Adipose tissue (tissue), 3 donors: ENCODE measurements around the gene DNM2. TPM values are rescaled to one million over a fixed set of nuclear protein-coding genes. Genes with fewer than 3 reads are reported as not detected.
"Not testable (repeated sequence)": the region's sequence is repeated elsewhere in the genome, so short reads cannot be mapped to it uniquely, and the experiment has no call there.

Experiments
- H3K27ac ChIP-seq: one replicate; pipeline ENCODE4 v1.5.1; 2013; ENCODE audit warnings: low read depth, low read length
- WGBS, 3 donors: extraction: QIAGEN DNeasy Blood & Tissue Kit; methylation state at CpG; one replicate each; pipeline ENCODE4 v1.1.7; 2013; 5-methylcytosine and 5-hydroxymethylcytosine counted together
- polyA plus RNA-seq, 3 donors: library from polyadenylated mRNA; stranded (reverse); fragments of 200-250 nt; gene quantifications; one replicate each; pipeline ENCODE4 v1.2.3, GENCODE V29; 2013
- donor health status: healthy with polysubstance abuse.
- donor health status: Bipolar disorder and iron deficiency.
- donor health status: healthy.

DNM2 gene
- polyA plus RNA-seq, 3 donors: 56.5 to 81.6 (median 64.2) TPM

DNA sequence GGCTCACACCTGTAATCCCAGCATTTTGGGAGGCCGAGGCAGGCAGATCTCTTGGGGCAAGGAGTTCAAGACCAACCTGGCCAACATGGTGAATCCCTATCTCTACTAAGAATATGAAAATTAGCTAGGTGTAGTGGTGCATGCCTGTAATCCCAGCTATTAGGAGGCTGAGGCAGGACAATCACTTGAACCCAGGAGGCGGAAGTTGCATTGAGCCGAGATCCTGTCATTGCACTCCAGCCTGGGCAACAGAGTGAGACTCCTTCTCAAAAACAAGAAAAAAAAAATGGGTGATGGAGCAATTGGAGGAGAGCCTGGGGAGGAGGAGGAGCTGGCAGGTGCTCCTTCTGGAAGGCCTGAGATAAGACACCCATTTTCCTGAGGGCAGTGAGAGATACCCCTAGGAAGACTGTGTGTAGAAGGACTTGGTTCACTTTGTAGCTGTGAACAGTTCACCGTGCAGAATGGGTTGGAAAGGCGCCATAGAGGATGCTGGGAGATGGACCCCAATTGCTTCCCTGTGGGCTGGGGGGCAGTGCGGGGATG lies 144.8 kb downstream of the DNM2 start:
- WGBS, 3 donors: 77 to 84% (median 79%) methylated on average over 6 of the region's 6 CpGs
- H3K27ac ChIP-seq: no peak overlapping the region

GRCh38 chr19:10863107-10863717 lies 145.3 kb downstream of the DNM2 start:
- 42 to 72% (median 50%) methylated on average over 18 of the region's 18 CpGs for WGBS, 3 donors
- H3K27ac ChIP-seq: no peak overlapping the region

GRCh38 chr19:10864538-10864899 lies 146.6 kb downstream of the DNM2 start:
- no peak overlapping the region for H3K27ac ChIP-seq
- 9 to 19% (median 15%) methylated on average over 6 of the region's 6 CpGs for WGBS, 3 donors

DNA sequence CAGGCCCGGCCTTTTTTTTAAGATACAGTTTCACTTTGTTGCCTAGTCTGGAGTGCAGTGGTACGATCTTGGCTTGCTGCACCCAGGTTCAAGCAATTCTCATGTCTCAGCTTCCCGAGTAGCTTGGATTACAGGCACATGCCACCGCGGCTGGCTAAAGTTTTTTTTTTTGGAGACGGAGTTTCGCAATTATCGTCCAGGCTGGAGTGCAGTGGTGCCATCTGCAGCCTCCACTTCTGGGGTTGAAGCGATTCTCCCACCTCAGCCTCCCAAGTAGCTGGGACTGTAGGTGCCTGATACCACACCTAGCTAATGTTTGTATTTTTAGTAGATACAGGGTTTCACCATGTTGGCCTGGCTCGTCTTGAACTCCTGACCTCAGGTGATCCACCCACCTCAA lies 148.6 kb downstream of the DNM2 start:
- no peak overlapping the region for H3K27ac ChIP-seq
- 80 to 94% (median 86%) methylated on average over 10 of the region's 10 CpGs for whole genome bisulfite sequencing, 3 donors

- 92 to 94% (median 93%) methylated on average over 10 of the region's 10 CpGs for WGBS, 3 donors
- H3K27ac ChIP-seq: no peak overlapping the region
These were observed 151.1 kb downstream of the DNM2 start for GRCh38 chr19:10868872-10869547.

- WGBS, 3 donors: 94 to 97% (median 96%) methylated on average over 11 of the region's 11 CpGs
- H3K27ac ChIP-seq: not testable (repeated sequence)
These were observed 152.0 kb downstream of the DNM2 start for GRCh38 chr19:10869872-10870311.

GRCh38 chr19:10870501-10870954 lies 152.6 kb downstream of the DNM2 start:
- H3K27ac ChIP-seq: no peak overlapping the region
- WGBS, 3 donors: 3 to 4% (median 4%) methylated on average over 19 to 22 of the region's 22 CpGs

- 0 to 1% (median 0%) methylated on average over 48 to 91 of the region's 99 CpGs for WGBS, 3 donors
- no peak within 1 kb of the TSS for H3K27ac ChIP-seq
These were observed 153.2 kb downstream of the DNM2 start, which contains the start of gene CARM1 for GRCh38 chr19:10870955-10871603. TSS of gene CARM1 (plus strand) at chr19:10871553. CDS start at chr19:10871703, 150 bp downstream.

- H3K27ac ChIP-seq: no peak overlapping the region
- WGBS, 3 donors: 1% methylated on average over 77 to 90 of the region's 90 CpGs
These were observed 154.0 kb downstream of the DNM2 start for GRCh38 chr19:10871711-10872545.

DNA sequence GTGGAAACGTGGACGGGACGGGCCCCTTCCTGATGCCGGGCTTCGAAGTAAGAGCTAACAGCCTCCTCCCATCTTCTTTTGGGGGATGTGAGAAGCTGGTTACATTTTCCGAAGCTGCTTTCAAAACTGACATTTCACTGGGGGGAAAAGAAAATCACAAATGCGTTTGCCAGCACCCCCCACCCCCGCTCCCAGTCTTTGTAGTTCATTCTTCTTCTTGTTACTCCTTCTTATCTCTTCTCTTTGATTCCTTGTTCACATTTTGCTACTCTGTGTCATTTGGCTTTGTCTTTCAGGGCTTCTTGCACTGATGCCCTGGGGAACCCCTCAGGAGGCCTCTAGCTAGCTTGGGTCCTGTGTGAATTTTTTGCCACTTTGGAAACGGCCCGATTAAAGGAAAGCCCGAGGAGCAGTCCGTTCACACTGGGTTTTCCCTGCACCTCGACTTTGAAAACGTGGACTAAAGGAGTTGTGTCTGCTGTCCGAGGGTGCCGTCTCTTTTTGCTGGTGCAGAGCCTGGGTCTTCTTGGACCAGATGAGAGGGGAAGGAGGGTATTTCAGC lies 154.7 kb downstream of the DNM2 start:
- WGBS, 3 donors: 12 to 18% (median 14%) methylated on average over 16 of the region's 16 CpGs
- H3K27ac ChIP-seq: no peak overlapping the region

GRCh38 chr19:10874024-10874423 lies 156.1 kb downstream of the DNM2 start:
- H3K27ac ChIP-seq: no peak overlapping the region
- WGBS, 3 donors: 92 to 97% (median 93%) methylated on average over 1 of the region's 1 CpG

DNA sequence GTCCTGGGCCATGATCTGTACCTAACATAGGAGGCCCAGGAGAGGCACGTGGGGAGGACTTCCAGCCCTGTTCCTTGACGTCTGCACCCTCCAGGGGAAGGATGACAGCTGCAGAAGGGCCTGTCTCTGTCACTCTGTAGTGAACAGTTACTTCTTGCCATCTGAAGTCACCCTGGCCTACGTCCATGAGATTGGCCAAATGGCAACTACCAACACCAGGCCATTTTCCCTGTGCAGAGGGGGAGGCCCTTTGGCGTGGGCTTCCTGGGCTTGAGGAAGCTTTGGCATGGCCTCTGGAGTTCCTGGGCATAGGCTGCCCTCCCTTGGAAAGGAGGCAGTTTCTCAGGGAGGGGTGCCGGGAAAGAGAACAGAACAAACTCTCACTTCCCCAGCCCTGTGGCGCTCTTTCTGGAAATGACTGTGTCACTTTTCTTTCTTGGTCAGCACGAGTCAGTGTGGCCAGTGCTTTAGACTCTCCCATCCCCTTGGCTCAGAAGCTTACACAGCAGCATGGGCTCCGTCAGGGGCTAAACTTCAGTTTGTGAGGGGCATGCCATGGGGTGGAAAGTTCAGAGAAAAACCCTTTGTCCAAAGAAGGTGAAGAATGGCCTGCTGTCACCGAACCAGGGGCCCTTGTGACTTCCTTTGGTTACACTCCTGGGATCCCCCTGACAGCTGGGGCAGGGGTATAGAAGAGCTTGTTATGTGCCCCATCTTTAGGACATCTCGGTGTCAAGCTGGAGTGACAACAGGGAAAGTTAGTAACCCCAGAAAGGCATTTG lies 158.8 kb downstream of the DNM2 start:
- WGBS, 3 donors: 63 to 67% (median 66%) methylated on average over 10 of the region's 10 CpGs
- no peak overlapping the region for H3K27ac ChIP-seq

DNA sequence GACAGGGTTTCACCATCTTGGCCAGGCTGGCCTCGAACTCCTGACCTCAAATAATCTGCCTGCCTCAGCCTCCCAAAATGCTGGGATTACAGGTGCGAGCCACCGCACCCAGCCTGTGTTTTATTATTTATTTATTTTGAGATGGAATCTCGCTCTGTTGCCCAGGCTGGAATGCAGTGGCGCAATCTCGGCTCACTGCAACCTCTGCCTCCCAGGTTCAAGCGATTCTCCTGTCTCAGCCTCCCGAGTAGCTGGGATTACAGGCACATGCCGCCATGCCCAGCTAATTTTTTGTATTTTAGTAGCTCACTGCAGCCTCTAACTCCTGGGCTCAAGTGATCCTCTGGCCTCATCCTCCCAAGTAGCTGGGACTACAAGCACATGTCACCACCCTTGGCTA lies 159.7 kb downstream of the DNM2 start:
- not testable (repeated sequence) for H3K27ac ChIP-seq
- WGBS, 3 donors: 95 to 96% (median 96%) methylated on average over 9 of the region's 9 CpGs

GRCh38 chr19:10878253-10878652 lies 160.4 kb downstream of the DNM2 start:
- 73 to 80% (median 80%) methylated on average over 3 of the region's 3 CpGs for WGBS, 3 donors
- H3K27ac ChIP-seq: no peak overlapping the region
